HG02678 (cell line): Measurements from ENCODE around the gene CSNK2A3.

Experiments used
- ATAC-seq: cut with Tn5 transposase; IDR thresholded peaks from one replicate; pipeline ENCODE4 v1.9.1; 2021; ENCODE audit warnings: mild to moderate bottlenecking, moderate library complexity; ENCODE audit not compliant: unreplicated experiment

The CSNK2A3 gene

GRCh38 chr11:11338304-11338703 is 14.7 kb downstream of the CSNK2A3 start:
- no peak for ATAC-seq

- no peak for ATAC-seq
Measured at GRCh38 chr11:11336664-11337063, 16.4 kb downstream of the CSNK2A3 start.

GRCh38 chr11:11335043-11335442 is 18.0 kb downstream of the CSNK2A3 start:
- no peak for ATAC-seq

- no peak for ATAC-seq
Measured at GRCh38 chr11:11334607-11335006, 18.4 kb downstream of the CSNK2A3 start.

GRCh38 chr11:11332141-11332710 is 20.8 kb downstream of the CSNK2A3 start:
- no peak for ATAC-seq

GRCh38 chr11:11329062-11329806 is 23.8 kb downstream of the CSNK2A3 start:
- ATAC-seq: no peak

GRCh38 chr11:11324090-11324489 is 29.0 kb downstream of the CSNK2A3 start:
- ATAC-seq: no peak

- no peak for ATAC-seq
Measured at GRCh38 chr11:11322101-11322500, 30.9 kb downstream of the CSNK2A3 start.

GRCh38 chr11:11320825-11321224 is 32.2 kb downstream of the CSNK2A3 start:
- no peak for ATAC-seq

GRCh38 chr11:11318961-11319360 is 34.1 kb downstream of the CSNK2A3 start:
- ATAC-seq: no peak

GRCh38 chr11:11318461-11318860 is 34.6 kb downstream of the CSNK2A3 start:
- no peak for ATAC-seq

GRCh38 chr11:11316651-11317230 is 36.3 kb downstream of the CSNK2A3 start:
- ATAC-seq: no peak

GRCh38 chr11:11313902-11314692 is 39.0 kb downstream of the CSNK2A3 start:
- ATAC-seq: no peak

- ATAC-seq: no peak
Measured at GRCh38 chr11:11313426-11313825, 39.6 kb downstream of the CSNK2A3 start.

- no peak for ATAC-seq
Measured at GRCh38 chr11:11312738-11313137, 40.3 kb downstream of the CSNK2A3 start.

- no peak for ATAC-seq
Measured at GRCh38 chr11:11311169-11311568, 41.9 kb downstream of the CSNK2A3 start.

GRCh38 chr11:11309906-11310305 is 43.1 kb downstream of the CSNK2A3 start:
- no peak for ATAC-seq

GRCh38 chr11:11308249-11308648 is 44.8 kb downstream of the CSNK2A3 start:
- ATAC-seq: no peak

GRCh38 chr11:11306855-11307254 is 46.2 kb downstream of the CSNK2A3 start:
- ATAC-seq: no peak

GRCh38 chr11:11304550-11304949 is 48.5 kb downstream of the CSNK2A3 start:
- ATAC-seq: no peak

GRCh38 chr11:11302565-11302964 is 50.5 kb downstream of the CSNK2A3 start:
- ATAC-seq: no peak
